ENCODE results near the gene CDK5RAP3. TPM values are rescaled to one million over a fixed set of nuclear protein-coding genes. Genes with fewer than 3 reads are reported as not detected.

Gene CDK5RAP3
- polyA plus RNA-seq, 1 donor from 2014 or later, result 343 TPM

DNA sequence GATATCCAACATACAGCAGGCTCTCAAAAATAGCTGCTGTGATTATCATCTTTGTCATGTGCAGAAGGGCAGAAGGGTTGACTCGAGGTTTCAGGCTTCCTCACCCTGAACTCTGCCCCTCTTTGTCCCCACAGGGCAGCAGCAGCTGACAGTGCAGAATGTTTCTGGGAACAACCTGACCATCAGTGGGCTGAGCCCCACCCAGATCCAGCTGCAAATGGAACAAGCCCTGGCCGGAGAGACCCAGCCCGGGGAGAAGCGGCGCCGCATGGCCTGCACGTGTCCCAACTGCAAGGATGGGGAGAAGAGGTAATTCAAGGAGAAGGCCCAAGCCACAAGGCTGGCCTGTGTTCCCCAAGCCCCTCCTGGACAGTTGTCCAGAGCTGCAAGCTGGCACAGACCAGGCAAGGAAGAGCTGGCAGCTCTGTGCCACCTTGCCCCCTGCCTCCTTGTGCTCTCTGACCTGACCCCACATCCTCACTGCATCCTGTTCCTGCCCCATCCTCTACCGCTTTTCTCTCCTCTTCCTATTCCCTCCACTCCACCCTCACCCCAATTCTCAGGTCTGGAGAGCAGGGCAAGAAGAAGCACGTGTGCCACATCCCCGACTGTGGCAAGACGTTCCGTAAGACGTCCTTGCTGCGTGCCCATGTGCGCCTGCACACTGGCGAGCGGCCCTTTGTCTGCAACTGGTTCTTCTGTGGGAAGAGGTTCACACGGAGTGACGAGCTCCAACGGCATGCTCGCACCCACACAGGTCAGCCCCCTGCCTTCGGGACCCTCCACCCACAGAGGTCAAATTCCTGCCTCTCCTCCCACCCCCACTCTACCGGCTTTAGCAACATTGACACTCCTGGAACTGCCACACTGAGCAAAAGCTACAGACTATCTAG, 45.9 kb upstream of the CDK5RAP3 start:
- Histone ChIP-seq H4K20me1 (ENCODE audit: insufficient read depth) (no peaks in the 10 kb centered on the region), H3K27me3 (ENCODE audit: insufficient read depth, low read depth, low read length) (no peaks in the 10 kb centered on the region), H3K9me3 (ENCODE audit: low read length) (no peaks in the 10 kb centered on the region), H3K79me2 (replicated peaks; ENCODE audit: insufficient read depth, low read length) (no peaks in the 10 kb centered on the region), H3F3A (ENCODE audit: insufficient read depth, low read length, poor library complexity, severe bottlenecking) (no peaks in the 10 kb centered on the region), H3K9me2 (ENCODE audit: insufficient read depth, low read length) (no peaks in the 10 kb centered on the region), H3K36me3 (ENCODE audit: insufficient read depth, low read length) (no peaks in the 10 kb centered on the region), H3K4me3 (ENCODE audit: low read length) (no peak overlapping the region), H3K4me2 (ENCODE audit: low read length) (no peak overlapping the region), H3K9ac (ENCODE audit: low read length) (no peak overlapping the region), H3K27ac (ENCODE audit: low read length) (no peak overlapping the region), H2AFZ (ENCODE audit: low read depth, low read length) (no peak overlapping the region)
- TF ChIP-seq POLR2AphosphoS5 (IDR thresholded peaks at IDR 0.05) (no peak), RAD21 (conservative IDR thresholded peaks at IDR 0.05) (no peak), SMC3 (conservative IDR thresholded peaks at IDR 0.05; ENCODE audit: poor library complexity) (no peak), CTCF (IDR thresholded peaks at IDR 0.05; ENCODE audit: poor library complexity, severe bottlenecking) (no peak), MXI1 (conservative IDR thresholded peaks at IDR 0.05; ENCODE audit: poor library complexity, severe bottlenecking) (no peak), TAF1 (IDR thresholded peaks at IDR 0.05; ENCODE audit: low read depth) (no peak), EP300 (conservative IDR thresholded peaks at IDR 0.05; ENCODE audit: poor library complexity, severe bottlenecking) (no peak), EZH2 (IDR thresholded peaks at IDR 0.05; ENCODE audit: borderline replicate concordance, insufficient read depth, low read length, poor library complexity, severe bottlenecking) (no peak)
- TF ChIP-seq, protein P1, sequence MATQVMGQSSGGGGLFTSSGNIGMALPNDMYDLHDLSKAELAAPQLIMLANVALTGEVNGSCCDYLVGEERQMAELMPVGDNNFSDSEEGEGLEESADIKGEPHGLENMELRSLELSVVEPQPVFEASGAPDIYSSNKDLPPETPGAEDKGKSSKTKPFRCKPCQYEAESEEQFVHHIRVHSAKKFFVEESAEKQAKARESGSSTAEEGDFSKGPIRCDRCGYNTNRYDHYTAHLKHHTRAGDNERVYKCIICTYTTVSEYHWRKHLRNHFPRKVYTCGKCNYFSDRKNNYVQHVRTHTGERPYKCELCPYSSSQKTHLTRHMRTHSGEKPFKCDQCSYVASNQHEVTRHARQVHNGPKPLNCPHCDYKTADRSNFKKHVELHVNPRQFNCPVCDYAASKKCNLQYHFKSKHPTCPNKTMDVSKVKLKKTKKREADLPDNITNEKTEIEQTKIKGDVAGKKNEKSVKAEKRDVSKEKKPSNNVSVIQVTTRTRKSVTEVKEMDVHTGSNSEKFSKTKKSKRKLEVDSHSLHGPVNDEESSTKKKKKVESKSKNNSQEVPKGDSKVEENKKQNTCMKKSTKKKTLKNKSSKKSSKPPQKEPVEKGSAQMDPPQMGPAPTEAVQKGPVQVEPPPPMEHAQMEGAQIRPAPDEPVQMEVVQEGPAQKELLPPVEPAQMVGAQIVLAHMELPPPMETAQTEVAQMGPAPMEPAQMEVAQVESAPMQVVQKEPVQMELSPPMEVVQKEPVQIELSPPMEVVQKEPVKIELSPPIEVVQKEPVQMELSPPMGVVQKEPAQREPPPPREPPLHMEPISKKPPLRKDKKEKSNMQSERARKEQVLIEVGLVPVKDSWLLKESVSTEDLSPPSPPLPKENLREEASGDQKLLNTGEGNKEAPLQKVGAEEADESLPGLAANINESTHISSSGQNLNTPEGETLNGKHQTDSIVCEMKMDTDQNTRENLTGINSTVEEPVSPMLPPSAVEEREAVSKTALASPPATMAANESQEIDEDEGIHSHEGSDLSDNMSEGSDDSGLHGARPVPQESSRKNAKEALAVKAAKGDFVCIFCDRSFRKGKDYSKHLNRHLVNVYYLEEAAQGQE (IDR thresholded peaks at IDR 0.05; ENCODE audit: borderline replicate concordance), result no peak

GRCh38 chr17:47925678-47925988, 45.3 kb upstream of the CDK5RAP3 start:
- H3K36me3 ChIP-seq (ENCODE audit: insufficient read depth, low read length), result no peaks in the 10 kb centered on the region
- no peaks in the 10 kb centered on the region for H4K20me1 ChIP-seq (ENCODE audit: insufficient read depth)
- H3F3A ChIP-seq (ENCODE audit: insufficient read depth, low read length, poor library complexity, severe bottlenecking), result no peaks in the 10 kb centered on the region
- no peak overlapping the region for H3K9ac ChIP-seq (ENCODE audit: low read length)
- H3K27me3 ChIP-seq (ENCODE audit: insufficient read depth, low read depth, low read length), result no peaks in the 10 kb centered on the region
- TF ChIP-seq EZH2 (IDR thresholded peaks at IDR 0.05; ENCODE audit: borderline replicate concordance, insufficient read depth, low read length, poor library complexity, severe bottlenecking) (no peak), CTCF (IDR thresholded peaks at IDR 0.05; ENCODE audit: poor library complexity, severe bottlenecking) (no peak), EP300 (conservative IDR thresholded peaks at IDR 0.05; ENCODE audit: poor library complexity, severe bottlenecking) (no peak), RAD21 (conservative IDR thresholded peaks at IDR 0.05) (no peak), MXI1 (conservative IDR thresholded peaks at IDR 0.05; ENCODE audit: poor library complexity, severe bottlenecking) (no peak), SMC3 (conservative IDR thresholded peaks at IDR 0.05; ENCODE audit: poor library complexity) (no peak), POLR2AphosphoS5 (IDR thresholded peaks at IDR 0.05) (no peak), TAF1 (IDR thresholded peaks at IDR 0.05; ENCODE audit: low read depth) (no peak)
- TF ChIP-seq, protein P1 (IDR thresholded peaks at IDR 0.05; ENCODE audit: borderline replicate concordance), result no peak
- H3K9me3 ChIP-seq (ENCODE audit: low read length), result no peaks in the 10 kb centered on the region
- no peak overlapping the region for H3K27ac ChIP-seq (ENCODE audit: low read length)
- H2AFZ ChIP-seq (ENCODE audit: low read depth, low read length), result no peak overlapping the region
- no peak overlapping the region for H3K4me3 ChIP-seq (ENCODE audit: low read length)
- no peaks in the 10 kb centered on the region for H3K9me2 ChIP-seq (ENCODE audit: insufficient read depth, low read length)
- H3K79me2 ChIP-seq (replicated peaks; ENCODE audit: insufficient read depth, low read length), result no peaks in the 10 kb centered on the region
- H3K4me2 ChIP-seq (ENCODE audit: low read length), result no peak overlapping the region
